Hepatocyte (in vitro differentiated cells): ENCODE data around the gene STK32B.

ENCODE experiments used
- EZH2 ChIP-seq: fragments of 200-600 bp; sonication (generic); IDR thresholded peaks from 2 replicates; pipeline ENCODE4 v1.6.1; 2016; ENCODE audit warnings: antibody characterized with exemption, mild to moderate bottlenecking, borderline replicate concordance
- EZH2phosphoT487 ChIP-seq: fragments of 200-600 bp; sonication (generic); IDR thresholded peaks from one replicate; pipeline ENCODE4 v1.6.1; 2018; ENCODE audit warnings: antibody characterized with exemption, mild to moderate bottlenecking, low read depth, moderate library complexity; ENCODE audit not compliant: unreplicated experiment, severe bottlenecking
- TF ChIP-seq, protein P1 (sequence below): fragments of 200-600 bp; sonication (generic); IDR thresholded peaks from 2 replicates; pipeline ENCODE4 v1.5.1; 2016; ENCODE audit warnings: antibody characterized with exemption, mild to moderate bottlenecking; ENCODE audit not compliant: poor library complexity

DNA sequence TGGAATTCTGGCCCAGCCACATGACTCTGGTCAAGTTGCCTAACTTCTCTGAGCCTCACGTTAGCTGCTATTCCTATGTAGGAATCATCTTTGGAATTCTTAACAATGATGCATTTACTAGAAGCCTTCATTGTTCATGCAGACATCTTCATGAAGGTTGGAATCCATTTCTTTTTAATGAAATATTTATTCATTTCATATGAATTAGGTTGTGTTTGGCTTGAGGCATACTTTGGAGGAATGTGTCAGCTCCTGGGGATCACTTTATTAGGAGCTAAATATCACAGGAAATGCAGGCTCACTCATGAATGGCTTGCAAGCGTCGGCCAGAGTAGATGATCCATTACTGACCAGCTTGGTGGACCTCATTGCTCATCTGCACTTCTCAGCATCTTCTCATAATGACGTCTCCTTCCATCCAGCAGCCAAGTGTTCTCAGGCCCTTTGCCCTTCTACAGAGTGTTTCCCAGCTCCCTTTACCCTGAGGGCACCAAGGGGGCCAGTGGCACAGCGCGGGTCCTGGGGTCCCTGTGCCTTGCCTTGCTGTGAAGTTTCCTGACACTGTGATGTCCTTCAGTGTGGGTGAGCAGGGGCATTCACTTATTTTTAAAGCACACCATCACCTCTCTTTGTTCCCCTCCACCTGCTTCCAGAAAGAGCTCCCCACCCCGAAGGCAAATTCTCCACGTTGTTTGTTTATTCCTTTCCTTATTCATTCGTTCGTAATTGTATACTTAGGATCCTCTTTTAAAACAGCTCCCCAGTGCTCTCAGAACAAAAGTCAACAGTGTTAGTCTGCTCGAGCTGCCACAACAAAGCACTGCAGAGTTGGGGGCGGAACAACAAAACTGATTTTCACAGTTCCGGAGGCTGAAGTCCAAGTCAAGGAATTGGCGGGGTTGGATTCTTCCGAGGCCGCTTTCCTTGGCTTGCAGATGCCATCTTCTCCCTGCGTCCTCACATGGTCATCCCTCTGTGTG is 106.8 kb downstream of the STK32B start:
- no peak for TF ChIP-seq EZH2
- TF ChIP-seq, protein P1, sequence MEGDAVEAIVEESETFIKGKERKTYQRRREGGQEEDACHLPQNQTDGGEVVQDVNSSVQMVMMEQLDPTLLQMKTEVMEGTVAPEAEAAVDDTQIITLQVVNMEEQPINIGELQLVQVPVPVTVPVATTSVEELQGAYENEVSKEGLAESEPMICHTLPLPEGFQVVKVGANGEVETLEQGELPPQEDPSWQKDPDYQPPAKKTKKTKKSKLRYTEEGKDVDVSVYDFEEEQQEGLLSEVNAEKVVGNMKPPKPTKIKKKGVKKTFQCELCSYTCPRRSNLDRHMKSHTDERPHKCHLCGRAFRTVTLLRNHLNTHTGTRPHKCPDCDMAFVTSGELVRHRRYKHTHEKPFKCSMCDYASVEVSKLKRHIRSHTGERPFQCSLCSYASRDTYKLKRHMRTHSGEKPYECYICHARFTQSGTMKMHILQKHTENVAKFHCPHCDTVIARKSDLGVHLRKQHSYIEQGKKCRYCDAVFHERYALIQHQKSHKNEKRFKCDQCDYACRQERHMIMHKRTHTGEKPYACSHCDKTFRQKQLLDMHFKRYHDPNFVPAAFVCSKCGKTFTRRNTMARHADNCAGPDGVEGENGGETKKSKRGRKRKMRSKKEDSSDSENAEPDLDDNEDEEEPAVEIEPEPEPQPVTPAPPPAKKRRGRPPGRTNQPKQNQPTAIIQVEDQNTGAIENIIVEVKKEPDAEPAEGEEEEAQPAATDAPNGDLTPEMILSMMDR, result no peak
- TF ChIP-seq EZH2phosphoT487, result no peak
